Endothelial cell of umbilical vein (primary cell): ENCODE results near the gene BIN2. TPM values are rescaled to one million over a fixed set of nuclear protein-coding genes. Genes with fewer than 3 reads are reported as not detected.

Source experiments
- BruUV-seq: library from RNA; stranded (reverse); fragments of 400-500 nt; replicated peaks from 2 replicates; lab custom pipeline; 2021; lab: Mats Ljungman, UMichigan
- CTCF ChIA-PET: fragments of 300-600, 350-600 bp; sonication (Branson Sonifier 250); formaldehyde crosslinking; loops from one replicate; lab custom pipeline; 2021; ENCODE audit warnings: antibody characterized with exemption, inconsistent platforms; lab: Charles Lee
- POLR2A ChIA-PET: fragments of 300-600, 350-600 bp; sonication (Branson Sonifier 250); formaldehyde crosslinking; loops from one replicate; lab custom pipeline; 2021; ENCODE audit warnings: antibody characterized with exemption, inconsistent platforms; lab: Charles Lee
- DNase-seq: peaks from one replicate; pipeline ENCODE4 v3.0.0-alpha.2; 2011; ENCODE audit warnings: low read depth, low spot score
- FAIRE-seq: peaks from 2 replicates; lab custom pipeline; 2011; peaks lifted over from hg19 to GRCh38; lab: Jason Lieb, UNC
- H2AFZ ChIP-seq: 2 replicates; pipeline ENCODE4 v1.6.0; 2012; ENCODE audit warnings: low read depth, low read length, control low read depth, inconsistent platforms
- H3K27ac ChIP-seq: 2 replicates; pipeline ENCODE4 v1.5.1; 2011; ENCODE audit warnings: low read depth, mild to moderate bottlenecking, control low read depth, low read length, moderate library complexity; ENCODE audit not compliant: insufficient read depth
- H3K27me3 ChIP-seq, 2 experiments: 2 replicates each; pipeline versions ENCODE4 v1.6.0 to v1.6.1; 2011; ENCODE audit warnings: low read length in 2 of 2, mixed read lengths in 1 of 2; ENCODE audit not compliant: control insufficient read depth in 2 of 2, insufficient read depth in 2 of 2
- H3K36me3 ChIP-seq, 2 experiments: 2 replicates in 1 of 2; 3 replicates in 1 of 2; pipeline ENCODE4 v1.5.1; 2011; ENCODE audit warnings: low read length in 2 of 2, mild to moderate bottlenecking in 1 of 2, moderate library complexity in 1 of 2; ENCODE audit not compliant: control insufficient read depth in 2 of 2, insufficient read depth in 2 of 2; ENCODE audit errors: extremely low read depth in 1 of 2
- H3K4me1 ChIP-seq: 3 replicates; pipeline ENCODE4 v1.5.1; 2011; ENCODE audit warnings: mild to moderate bottlenecking, low read length; ENCODE audit not compliant: control insufficient read depth, insufficient read depth; ENCODE audit errors: extremely low read depth
- H3K4me2 ChIP-seq: 2 replicates; pipeline ENCODE4 v1.6.1; 2011; ENCODE audit warnings: low read length, control low read depth, mixed read lengths; ENCODE audit not compliant: insufficient read depth
- H3K4me3 ChIP-seq, 3 experiments: fragments of 200-600 bp in 1 of 3; sonication (generic), shearing (Covaris generic) in 1 of 3; replicated peaks in 1 of 3; 2 replicates each; pipeline ENCODE4 v1.5.1; 2011 to 2016; ENCODE audit warnings: control low read depth in 3 of 3, low read length in 3 of 3, mild to moderate bottlenecking in 2 of 3, inconsistent platforms in 1 of 3, low read depth in 1 of 3, moderate library complexity in 1 of 3; ENCODE audit not compliant: insufficient read depth in 1 of 3
- H3K79me2 ChIP-seq: 2 replicates; pipeline ENCODE4 v1.6.0; 2012; ENCODE audit warnings: low read length, inconsistent platforms; ENCODE audit not compliant: control insufficient read depth, insufficient read depth
- H3K9ac ChIP-seq: replicated peaks from 2 replicates; pipeline ENCODE3; 2011; ENCODE audit warnings: low read length, control low read depth; ENCODE audit not compliant: insufficient read depth; ENCODE audit errors: extremely low read depth
- H3K9me1 ChIP-seq: replicated peaks from 3 replicates; pipeline ENCODE4 v1.6.0; 2011; ENCODE audit warnings: mild to moderate bottlenecking, low read length; ENCODE audit not compliant: control insufficient read depth, insufficient read depth; ENCODE audit errors: extremely low read depth
- H3K9me3 ChIP-seq: replicated peaks from 2 replicates; pipeline ENCODE4 v1.5.1; 2012; ENCODE audit warnings: low read length, inconsistent platforms; ENCODE audit not compliant: control insufficient read depth, insufficient read depth
- H4K20me1 ChIP-seq: replicated peaks from 2 replicates; pipeline ENCODE3; 2011; ENCODE audit warnings: mild to moderate bottlenecking, low read length; ENCODE audit not compliant: control insufficient read depth, insufficient read depth; ENCODE audit errors: extremely low read depth
- CTCF ChIP-seq, 2 donors: IDR thresholded peaks; 1 replicate in 1 of 2; 2 replicates in 1 of 2; pipeline ENCODE4 v1.5.1; 2011; ENCODE audit warnings: low read length in 2 of 2, mild to moderate bottlenecking in 2 of 2, moderate library complexity in 2 of 2, control low read depth in 1 of 2, inconsistent platforms in 1 of 2, low read depth in 1 of 2; ENCODE audit not compliant: insufficient read depth in 1 of 2; ENCODE audit errors: extremely low read depth in 1 of 2
- EZH2 ChIP-seq: IDR thresholded peaks from 2 replicates; pipeline ENCODE4 v1.6.1; 2012; ENCODE audit warnings: borderline replicate concordance, low read depth, mild to moderate bottlenecking, moderate library complexity, low read length, inconsistent platforms; ENCODE audit not compliant: severe bottlenecking
- FOS ChIP-seq: IDR thresholded peaks from 2 replicates; pipeline ENCODE4 v1.6.1; 2011; ENCODE audit warnings: mild to moderate bottlenecking, low read length, moderate library complexity, borderline replicate concordance; ENCODE audit not compliant: insufficient read depth
- GATA2 ChIP-seq: IDR thresholded peaks from 2 replicates; pipeline ENCODE4 v1.7.0; 2011; ENCODE audit warnings: low read depth, mild to moderate bottlenecking, moderate library complexity, mixed read lengths, low read length; ENCODE audit not compliant: insufficient read length, insufficient read depth
- JUN ChIP-seq: IDR thresholded peaks from 2 replicates; pipeline ENCODE4 v1.6.1; 2011; ENCODE audit warnings: borderline replicate concordance, low read depth; ENCODE audit not compliant: insufficient read length, insufficient read depth
- MYC ChIP-seq: IDR thresholded peaks from one replicate; pipeline ENCODE4 v1.6.1; 2011; ENCODE audit warnings: mild to moderate bottlenecking, low read depth, low read length
- POLR2A ChIP-seq: IDR thresholded peaks from 2 replicates; pipeline ENCODE4 v1.6.1; 2012; ENCODE audit warnings: low read depth, mild to moderate bottlenecking, control low read depth, low read length
- POLR2AphosphoS5 ChIP-seq: IDR thresholded peaks from 2 replicates; pipeline ENCODE4 v1.6.1; 2012; ENCODE audit warnings: low read depth, mild to moderate bottlenecking, control low read depth, low read length, moderate library complexity; ENCODE audit not compliant: insufficient read depth
- dilution Hi-C: fragments of 300-500 bp; cut with MboI; formaldehyde crosslinking; loops from one replicate; pipeline ENCODE4 v1.15.0; 2019; ENCODE audit warnings: low sequenced_read_pairs; ENCODE audit not compliant: extremely low pct_ligation_motif_present
- intact Hi-C: fragments of 100-400 bp; cut with micrococcal nuclease; formaldehyde crosslinking; loops from one replicate; pipeline ENCODE4 v1.10.0; 2022
- polyA plus RNA-seq, 4 experiments: library from polyadenylated mRNA; depleted of rRNA in 3 of 4; stranded (reverse) in 3 of 4; unstranded in 1 of 4; fragments of >200 nt; gene quantifications; 2 replicates each; pipeline versions ENCODE4 v1.2.1 to v1.2.3, GENCODE V29; 2011 to 2012; ENCODE audit warnings: missing spikeins in 1 of 4
- total RNA-seq: library from RNA; stranded (reverse); gene quantifications from 2 replicates; pipeline ENCODE4 v1.2.3, GENCODE V29; 2021
- TF ChIP-seq, protein P1 (sequence below): IDR thresholded peaks from 2 replicates; pipeline ENCODE4 v1.6.1; 2011; ENCODE audit not compliant: insufficient read depth, insufficient read length

BIN2 gene
- total and polyA plus RNA-seq, 2 donors (not counting 3 experiments of a cell fraction or from before 2014, with no cell fraction given), result not detected

- dilution Hi-C loops (no loop called here), intact Hi-C loops (loop anchor here (5.0 kb wide), 1 partner anchor 206 kb away; the partner anchor contains the start of gene LETMD1)
- BruUV-seq, result no TSS peak
- peaks cover 9% of the 10 kb centered on the region for H3K79me2 ChIP-seq
- no peaks in the 10 kb centered on the region for H3K27me3 ChIP-seq
- FAIRE-seq (no peak), DNase-seq (no peak)
- H3K27ac ChIP-seq, result no peak overlapping the region
- H3K4me3 ChIP-seq, result no peak overlapping the region
- TF ChIP-seq POLR2AphosphoS5 (no peak), CTCF (IDR thresholded peaks at IDR 0.05; ENCODE audit: extremely low read depth in 1 of 2, insufficient read depth in 1 of 2, low read depth in 1 of 2, low read length in 2 of 2) (no peak), FOS (no peak), MYC (no peak), GATA2 (no peak), EZH2 (no peak), JUN (no peak), POLR2A (no peak)
- TF ChIP-seq, protein P1, sequence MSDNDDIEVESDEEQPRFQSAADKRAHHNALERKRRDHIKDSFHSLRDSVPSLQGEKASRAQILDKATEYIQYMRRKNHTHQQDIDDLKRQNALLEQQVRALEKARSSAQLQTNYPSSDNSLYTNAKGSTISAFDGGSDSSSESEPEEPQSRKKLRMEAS, result no peak
- no peaks in the 10 kb centered on the region for H3K36me3 ChIP-seq
- H3K4me1 ChIP-seq, result no peaks in the 10 kb centered on the region
- H3K9me3 ChIP-seq, result no peaks in the 10 kb centered on the region
- H3K9ac ChIP-seq, result no peak overlapping the region
- no peak overlapping the region for H3K4me2 ChIP-seq
- CTCF ChIA-PET, result interaction anchor here (0.8 to 2.9 kb wide), 7 partner anchors 10 to 431 kb away, joined by 3 to 21 read pairs (median 4); no protein-coding TSS in a partner anchor
- POLR2A ChIA-PET, result interaction anchor here (0.9 kb wide), 1 partner anchor 10 kb away, joined by 6 read pairs; no protein-coding TSS in a partner anchor
- H4K20me1 ChIP-seq, result no peaks in the 10 kb centered on the region
- H3K9me1 ChIP-seq, result no peaks in the 10 kb centered on the region
- H2AFZ ChIP-seq, result no peak overlapping the region
Observed at GRCh38 chr12:51253276-51253675, 70.7 kb downstream of the BIN2 start.
